GM12892 (cell line): Measurements from ENCODE around the gene EPHA1.
"Not testable (repeated sequence)": the region's sequence is repeated elsewhere in the genome, so short reads cannot be mapped to it uniquely, and the experiment has no call there.

Experiments used
- POLR2A ChIP-seq: IDR thresholded peaks from 2 replicates; pipeline ENCODE4 v1.6.1; 2011; ENCODE audit warnings: low read depth, low read length, control low read depth
- POLR2AphosphoS5 ChIP-seq: IDR thresholded peaks from 2 replicates; pipeline ENCODE4 v1.6.1; 2011; ENCODE audit warnings: low read depth, low read length, control low read depth

- TF ChIP-seq POLR2A, POLR2AphosphoS5: not testable (repeated sequence)
Observed at GRCh38 chr7:143420624-143421023, 12.0 kb upstream of the EPHA1 start.
